B cell (primary cell): ENCODE data around the gene LEMD2. TPM values are rescaled to one million over a fixed set of nuclear protein-coding genes. Genes with fewer than 3 reads are reported as not detected.
"Not testable (repeated sequence)": the region's sequence is repeated elsewhere in the genome, so short reads cannot be mapped to it uniquely, and the experiment has no call there.

ENCODE experiments used
- ATAC-seq: fragments of 200-7000 bp; cut with Tn5 transposase; one replicate; pipeline ENCODE4 v1.10.0; 2021; ENCODE audit warnings: low read depth, mild to moderate bottlenecking, moderate number of reproducible peaks, moderate library complexity
- CTCF ChIA-PET: fragments of 350-600 bp; sonication (Branson Sonifier 250); formaldehyde crosslinking; loops from one replicate; lab custom pipeline; 2021; ENCODE audit warnings: antibody characterized with exemption, inconsistent platforms; lab: Charles Lee
- POLR2A ChIA-PET: fragments of 350-600 bp; sonication (Branson Sonifier 250); formaldehyde crosslinking; loops from one replicate; lab custom pipeline; 2021; ENCODE audit warnings: antibody characterized with exemption; lab: Charles Lee
- DNase-seq: peaks from one replicate; pipeline ENCODE4 v3.0.0; 2013
- H2AFZ ChIP-seq: 2 replicates; pipeline ENCODE4 v1.6.1; 2012; ENCODE audit warnings: mild to moderate bottlenecking, low read depth, low read length; ENCODE audit not compliant: insufficient read depth, poor library complexity, severe bottlenecking
- H3K27ac ChIP-seq, 2 donors: 1 replicate in 1 of 2; 2 replicates in 1 of 2; pipeline ENCODE4 v1.5.1; 2012 to 2013; ENCODE audit warnings: low read length in 2 of 2, mild to moderate bottlenecking in 2 of 2, moderate library complexity in 1 of 2
- H3K27me3 ChIP-seq, 4 experiments: fragments of 200-600 bp in 1 of 4; sonication (generic) in 1 of 4; replicated peaks in 1 of 4; 1 replicate in 2 of 4; 2 replicates in 2 of 4; pipeline versions ENCODE4 v1.6.1 to v1.7.0; 2013 to 2016; ENCODE audit warnings: low read length in 3 of 4, mild to moderate bottlenecking in 2 of 4, mixed read lengths in 1 of 4, moderate library complexity in 1 of 4; ENCODE audit not compliant: insufficient read depth in 4 of 4, control insufficient read depth in 3 of 4; ENCODE audit errors: control extremely low read depth in 1 of 4
- H3K36me3 ChIP-seq, 2 experiments: replicated peaks in 1 of 2; 1 replicate in 1 of 2; 2 replicates in 1 of 2; pipeline versions ENCODE4 v1.6.1 to v1.7.1; 2013; ENCODE audit warnings: low read length in 1 of 2; ENCODE audit not compliant: insufficient read depth in 2 of 2, control insufficient read depth in 1 of 2; ENCODE audit errors: control extremely low read depth in 1 of 2, extremely low read depth in 1 of 2
- H3K4me1 ChIP-seq, 2 donors: fragments of 200-600 bp in 1 of 2; sonication (generic) in 1 of 2; 1 replicate in 1 of 2; 2 replicates in 1 of 2; pipeline versions ENCODE4 v1.5.1 to v1.6.1; 2013 to 2017; ENCODE audit warnings: low read length in 2 of 2; ENCODE audit not compliant: control insufficient read depth in 2 of 2, insufficient read depth in 2 of 2
- H3K4me2 ChIP-seq: replicated peaks from 2 replicates; pipeline ENCODE3; 2012; ENCODE audit warnings: mild to moderate bottlenecking, low read depth, low read length; ENCODE audit not compliant: poor library complexity, severe bottlenecking
- H3K4me3 ChIP-seq, 5 experiments: fragments of 200-600 bp in 1 of 5; sonication (generic) in 1 of 5; 1 replicate in 3 of 5; 2 replicates in 2 of 5; pipeline versions ENCODE4 v1.5.1 to v1.7.0; 2011 to 2016; ENCODE audit warnings: low read length in 4 of 5, mild to moderate bottlenecking in 4 of 5, low read depth in 2 of 5, control low read depth in 1 of 5, moderate library complexity in 1 of 5; ENCODE audit not compliant: insufficient read depth in 1 of 5; ENCODE audit errors: control extremely low read depth in 1 of 5, extremely low read depth in 1 of 5
- H3K79me2 ChIP-seq: fragments of 200-600 bp; sonication (generic); one replicate; pipeline ENCODE4 v1.6.0; 2016; ENCODE audit warnings: low read length; ENCODE audit not compliant: control insufficient read depth, insufficient read depth
- H3K9ac ChIP-seq: fragments of 200-600 bp; sonication (generic); 2 replicates; pipeline ENCODE4 v1.6.1; 2017; ENCODE audit warnings: mild to moderate bottlenecking, low read length, moderate library complexity
- H3K9me3 ChIP-seq, 3 donors: one replicate each; pipeline versions ENCODE4 v1.6.1 to v1.7.1; 2013; ENCODE audit warnings: low read length in 2 of 3; ENCODE audit not compliant: control insufficient read depth in 2 of 3, insufficient read depth in 1 of 3; ENCODE audit errors: control extremely low read depth in 1 of 3
- H4K20me1 ChIP-seq: 2 replicates; pipeline ENCODE4 v1.6.0; 2012; ENCODE audit warnings: mild to moderate bottlenecking, low read length; ENCODE audit not compliant: insufficient read depth, control insufficient read depth, poor library complexity, severe bottlenecking
- H3K27ac Mint-ChIP-seq: one replicate; pipeline ENCODE4 v1.8.0; 2021; ENCODE audit warnings: mixed read lengths
- H3K27me3 Mint-ChIP-seq: one replicate; pipeline ENCODE4 v1.8.0; 2021; ENCODE audit warnings: mixed read lengths
- H3K4me1 Mint-ChIP-seq: one replicate; pipeline ENCODE4 v1.8.0; 2021; ENCODE audit warnings: mixed read lengths
- H3K4me3 Mint-ChIP-seq: one replicate; pipeline ENCODE4 v1.8.0; 2021; ENCODE audit warnings: mixed read lengths
- H3K9me3 Mint-ChIP-seq: one replicate; pipeline ENCODE4 v1.8.0; 2022; ENCODE audit warnings: mixed read lengths; ENCODE audit not compliant: insufficient read depth
- EZH2 ChIP-seq: IDR thresholded peaks from 2 replicates; pipeline ENCODE4 v1.6.1; 2012; ENCODE audit warnings: borderline replicate concordance, low read depth, mild to moderate bottlenecking, moderate library complexity, low read length; ENCODE audit not compliant: insufficient read depth, poor library complexity, severe bottlenecking
- WGBS: methylation state at CpG from one replicate; pipeline ENCODE4 v1.1.5; 2013; ENCODE audit warnings: missing lambda C conversion rate; ENCODE audit not compliant: insufficient coverage; 5-methylcytosine and 5-hydroxymethylcytosine counted together
- intact Hi-C: fragments of 100-400 bp; cut with micrococcal nuclease; formaldehyde crosslinking; loops from one replicate; pipeline ENCODE4 v1.10.0; 2022
- polyA plus RNA-seq: library from polyadenylated mRNA; depleted of rRNA; stranded (reverse); fragments of >200 nt; gene quantifications from 2 replicates; pipeline ENCODE4 v1.2.3, GENCODE V29; 2012
- total RNA-seq, 2 donors: library from RNA; stranded (reverse); fragments of 120-200 nt in 1 of 2; gene quantifications; 1 replicate in 1 of 2; 2 replicates in 1 of 2; pipeline versions ENCODE4 v1.2.3 to v1.2.4, GENCODE V29; 2013 to 2022
- TF ChIP-seq, protein P1 (sequence below): fragments of 200-600 bp; IDR thresholded peaks from one replicate; pipeline ENCODE4 v1.8.0; 2022; ENCODE audit warnings: antibody characterized with exemption, mild to moderate bottlenecking

Gene LEMD2
- total and polyA plus RNA-seq, 2 donors (not counting 1 experiment from before 2014, with no cell fraction given) = 58.7 to 113 TPM

DNA sequence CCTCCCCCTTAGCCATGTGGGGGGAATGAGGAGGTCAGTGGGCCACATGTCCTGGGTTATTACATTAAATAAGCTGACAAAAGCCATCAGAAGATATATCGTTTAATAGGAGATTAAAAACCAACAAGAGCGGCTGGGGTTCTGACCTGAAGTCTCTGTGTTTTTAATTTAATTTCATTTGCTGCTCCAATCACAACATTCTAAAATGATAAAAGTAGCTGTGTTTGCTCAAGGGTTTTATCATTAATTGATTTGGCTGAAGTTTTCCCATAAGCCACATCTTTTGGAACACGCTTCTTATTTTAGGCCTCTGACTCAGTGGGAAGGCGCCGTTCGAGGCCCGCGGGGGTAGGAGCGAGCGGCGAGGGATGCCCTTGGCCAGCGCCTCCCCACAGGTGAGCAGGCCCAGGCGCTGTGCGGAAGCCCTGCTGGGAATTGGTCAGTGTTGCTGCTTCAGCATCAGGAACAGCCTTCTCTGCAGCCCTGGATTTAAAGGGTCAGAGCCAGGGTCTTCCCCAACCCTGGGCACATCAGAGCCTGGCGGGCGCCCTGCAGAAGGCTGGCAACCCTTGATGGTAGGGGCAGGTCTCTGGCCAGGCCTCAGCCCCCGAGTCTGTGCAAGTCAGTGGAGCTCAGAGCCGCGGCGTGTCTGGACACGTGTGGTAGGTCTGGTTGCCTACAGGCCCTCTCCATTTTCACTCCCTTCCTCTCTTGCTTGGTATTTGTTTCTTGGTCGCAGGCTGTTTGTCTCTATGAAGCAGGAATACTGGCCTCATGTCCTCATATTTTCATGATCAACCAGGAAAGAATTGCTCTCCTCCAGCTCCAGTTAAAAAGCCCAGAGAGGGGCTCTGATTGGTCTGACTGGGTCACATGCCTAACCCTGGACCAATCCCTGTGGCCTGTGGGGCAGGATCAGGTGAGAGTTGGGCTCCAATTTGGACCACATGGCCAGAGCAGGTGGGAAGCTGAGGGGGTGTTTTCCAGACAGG is 45.8 kb upstream of the LEMD2 start:
- Histone ChIP-seq H3K4me2 (no peak overlapping the region), H3K79me2 (no peaks in the 10 kb centered on the region), H3K27ac (no peak overlapping the region), H3K9me3 (peaks cover 0 to 19% (median 0%) of the 10 kb centered on the region in 3 donors), H2AFZ (no peak overlapping the region), H3K9ac (no peak overlapping the region), H3K4me3 (no peak overlapping the region), H3K27me3 (peaks cover 0 to 11% (median 1%) of the 10 kb centered on the region in 4 experiments), H3K4me1 (no peaks in the 10 kb centered on the region), H4K20me1 (no peaks in the 10 kb centered on the region), H3K36me3 (no peaks in the 10 kb centered on the region)
- ATAC-seq (no peak), DNase-seq (no peak)
- WGBS = 97% methylated on average over 19 of the region's 22 CpGs
- Mint-ChIP-seq H3K27me3 (peaks cover 20% of the 10 kb centered on the region), H3K4me1 (no peaks in the 10 kb centered on the region), H3K4me3 (no peak overlapping the region), H3K27ac (no peak overlapping the region), H3K9me3 (no peaks in the 10 kb centered on the region)
- no peak for TF ChIP-seq EZH2
- TF ChIP-seq, protein P1, sequence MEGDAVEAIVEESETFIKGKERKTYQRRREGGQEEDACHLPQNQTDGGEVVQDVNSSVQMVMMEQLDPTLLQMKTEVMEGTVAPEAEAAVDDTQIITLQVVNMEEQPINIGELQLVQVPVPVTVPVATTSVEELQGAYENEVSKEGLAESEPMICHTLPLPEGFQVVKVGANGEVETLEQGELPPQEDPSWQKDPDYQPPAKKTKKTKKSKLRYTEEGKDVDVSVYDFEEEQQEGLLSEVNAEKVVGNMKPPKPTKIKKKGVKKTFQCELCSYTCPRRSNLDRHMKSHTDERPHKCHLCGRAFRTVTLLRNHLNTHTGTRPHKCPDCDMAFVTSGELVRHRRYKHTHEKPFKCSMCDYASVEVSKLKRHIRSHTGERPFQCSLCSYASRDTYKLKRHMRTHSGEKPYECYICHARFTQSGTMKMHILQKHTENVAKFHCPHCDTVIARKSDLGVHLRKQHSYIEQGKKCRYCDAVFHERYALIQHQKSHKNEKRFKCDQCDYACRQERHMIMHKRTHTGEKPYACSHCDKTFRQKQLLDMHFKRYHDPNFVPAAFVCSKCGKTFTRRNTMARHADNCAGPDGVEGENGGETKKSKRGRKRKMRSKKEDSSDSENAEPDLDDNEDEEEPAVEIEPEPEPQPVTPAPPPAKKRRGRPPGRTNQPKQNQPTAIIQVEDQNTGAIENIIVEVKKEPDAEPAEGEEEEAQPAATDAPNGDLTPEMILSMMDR = no peak
- ChIA-PET POLR2A (no interaction called here), CTCF (interaction anchor here (0.8 kb wide), 1 partner anchor 29 kb away, joined by 3 read pairs; no protein-coding TSS in a partner anchor)
- intact Hi-C loops = no loop called here

DNA sequence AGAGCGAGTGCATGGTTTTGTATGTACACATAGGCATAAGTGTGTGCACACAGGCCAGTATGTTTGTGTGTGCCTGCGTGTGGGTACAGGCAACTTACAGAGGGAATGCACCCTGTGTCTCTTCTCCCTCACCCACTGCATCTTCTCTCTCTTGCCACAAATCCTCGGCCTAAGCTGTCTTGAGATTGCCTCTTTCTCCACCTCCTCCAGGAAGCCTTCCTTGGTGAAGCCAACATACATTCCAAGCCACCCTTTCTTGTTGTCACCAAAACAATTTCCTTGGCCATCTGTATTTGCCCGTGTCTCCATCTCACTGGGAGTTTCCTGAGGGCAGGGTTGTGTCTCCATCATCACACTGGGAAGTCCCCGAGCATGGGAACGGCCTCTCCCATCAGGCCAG is 44.7 kb upstream of the LEMD2 start:
- Mint-ChIP-seq H3K27me3 (peaks cover 25% of the 10 kb centered on the region), H3K4me1 (no peaks in the 10 kb centered on the region), H3K9me3 (no peaks in the 10 kb centered on the region), H3K27ac (no peak overlapping the region), H3K4me3 (no peak overlapping the region)
- Histone ChIP-seq H3K36me3 (no peaks in the 10 kb centered on the region), H3K4me2 (no peak overlapping the region), H3K27me3 (peaks cover 0 to 8% (median 1%) of the 10 kb centered on the region in 4 experiments), H3K9me3 (peaks cover 0 to 19% (median 0%) of the 10 kb centered on the region in 3 donors), H2AFZ (no peak overlapping the region), H3K9ac (no peak overlapping the region), H4K20me1 (no peaks in the 10 kb centered on the region), H3K79me2 (no peaks in the 10 kb centered on the region), H3K27ac (no peak overlapping the region), H3K4me3 (no peak overlapping the region), H3K4me1 (no peaks in the 10 kb centered on the region)
- no peak for ATAC-seq
- intact Hi-C loops = no loop called here
- 82% methylated on average over 5 of the region's 6 CpGs for WGBS
- ChIA-PET CTCF (no interaction called here), POLR2A (no interaction called here)
- DNase-seq = no peak
- no peak for TF ChIP-seq EZH2
- TF ChIP-seq, protein P1 = no peak

DNA sequence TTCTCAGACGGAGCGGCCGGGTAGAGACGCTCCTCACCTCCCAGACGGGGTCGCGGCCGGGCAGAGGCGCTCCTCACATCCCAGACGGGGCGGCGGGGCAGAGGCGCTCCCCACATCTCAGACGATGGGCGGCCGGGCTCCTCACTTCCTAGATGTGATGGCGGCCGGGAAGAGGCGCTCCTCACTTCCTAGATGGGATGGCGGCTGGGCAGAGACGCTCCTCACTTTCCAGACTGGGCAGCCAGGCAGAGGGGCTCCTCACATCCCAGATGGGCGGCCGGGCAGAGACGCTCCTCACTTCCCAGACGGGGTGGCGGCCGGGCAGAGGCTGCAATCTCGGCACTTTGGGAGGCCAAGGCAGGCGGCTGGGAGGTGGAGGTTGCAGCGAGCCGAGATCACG is 43.9 kb upstream of the LEMD2 start:
- H4K20me1 ChIP-seq, DNase-seq, H3K4me2 ChIP-seq, POLR2A ChIA-PET, H3K36me3 ChIP-seq, CTCF ChIA-PET, H3K9ac ChIP-seq, H3K27me3 ChIP-seq, H3K4me3 ChIP-seq, H3K27ac ChIP-seq, H3K4me1 ChIP-seq, ATAC-seq, H3K9me3 Mint-ChIP-seq, H3K27ac Mint-ChIP-seq, H3K4me1 Mint-ChIP-seq, H3K4me3 Mint-ChIP-seq, H2AFZ ChIP-seq, H3K79me2 ChIP-seq, intact Hi-C loops: not testable (repeated sequence)
- H3K9me3 ChIP-seq = peaks cover 0 to 19% (median 0%) of the 10 kb centered on the region in 3 donors
- WGBS = 96% methylated on average over 8 of the region's 32 CpGs
- peaks cover 23% of the 10 kb centered on the region for H3K27me3 Mint-ChIP-seq
